ENCODE measurements around the gene INPP5F. TPM values are rescaled to one million over a fixed set of nuclear protein-coding genes. Genes with fewer than 3 reads are reported as not detected.

The INPP5F gene
- total RNA-seq, 1 donor from 2014 or later = 15.3 TPM

GRCh38 chr10:119778776-119779445 is 53.1 kb downstream of the INPP5F start:
- Histone ChIP-seq H3K36me3 (ENCODE audit: control insufficient read depth, insufficient read depth, low read length) (no peaks in the 10 kb centered on the region), H3K4me3 (ENCODE audit: low read depth, low read length) (no peak overlapping the region), H3K27me3 (ENCODE audit: control insufficient read depth, insufficient read depth, low read length) (no peaks in the 10 kb centered on the region)
- no peak for DNase-seq (ENCODE audit: low read depth)
- TF ChIP-seq CTCF (IDR thresholded peaks at IDR 0.05; ENCODE audit: insufficient read depth, low read length, poor library complexity, severe bottlenecking) = no peak

GRCh38 chr10:119780879-119781480 is 55.1 kb downstream of the INPP5F start:
- no peak for TF ChIP-seq CTCF (IDR thresholded peaks at IDR 0.05; ENCODE audit: insufficient read depth, low read length, poor library complexity, severe bottlenecking)
- H3K4me3 ChIP-seq (ENCODE audit: low read depth, low read length) = no peak overlapping the region
- no peaks in the 10 kb centered on the region for H3K27me3 ChIP-seq (ENCODE audit: control insufficient read depth, insufficient read depth, low read length)
- H3K36me3 ChIP-seq (ENCODE audit: control insufficient read depth, insufficient read depth, low read length) = no peaks in the 10 kb centered on the region
- DNase-seq (ENCODE audit: low read depth) = no peak

GRCh38 chr10:119781498-119781897 is 55.6 kb downstream of the INPP5F start:
- TF ChIP-seq CTCF (IDR thresholded peaks at IDR 0.05; ENCODE audit: insufficient read depth, low read length, poor library complexity, severe bottlenecking) = no peak
- no peak for DNase-seq (ENCODE audit: low read depth)
- no peak overlapping the region for H3K4me3 ChIP-seq (ENCODE audit: low read depth, low read length)

GRCh38 chr10:119782981-119783664 is 57.3 kb downstream of the INPP5F start:
- no peak for TF ChIP-seq CTCF (IDR thresholded peaks at IDR 0.05; ENCODE audit: insufficient read depth, low read length, poor library complexity, severe bottlenecking)
- no peak overlapping the region for H3K4me3 ChIP-seq (ENCODE audit: low read depth, low read length)
- H3K36me3 ChIP-seq (ENCODE audit: control insufficient read depth, insufficient read depth, low read length) = no peaks in the 10 kb centered on the region
- no peaks in the 10 kb centered on the region for H3K27me3 ChIP-seq (ENCODE audit: control insufficient read depth, insufficient read depth, low read length)
- no peak for DNase-seq (ENCODE audit: low read depth)

More at GRCh38 chr10:119781498-119781897, 55.6 kb downstream of the INPP5F start:
- H3K36me3 ChIP-seq (ENCODE audit: control insufficient read depth, insufficient read depth, low read length) = no peaks in the 10 kb centered on the region
- no peaks in the 10 kb centered on the region for H3K27me3 ChIP-seq (ENCODE audit: control insufficient read depth, insufficient read depth, low read length)

GRCh38 chr10:119783665-119784027 is 57.8 kb downstream of the INPP5F start:
- no peak for TF ChIP-seq CTCF (IDR thresholded peaks at IDR 0.05; ENCODE audit: insufficient read depth, low read length, poor library complexity, severe bottlenecking)
- Histone ChIP-seq H3K36me3 (ENCODE audit: control insufficient read depth, insufficient read depth, low read length) (no peaks in the 10 kb centered on the region), H3K4me3 (ENCODE audit: low read depth, low read length) (no peak overlapping the region), H3K27me3 (ENCODE audit: control insufficient read depth, insufficient read depth, low read length) (no peaks in the 10 kb centered on the region)
- DNase-seq (ENCODE audit: low read depth) = no peak
